ENCODE results near the gene SASS6. TPM values are rescaled to one million over a fixed set of nuclear protein-coding genes. Genes with fewer than 3 reads are reported as not detected.

Gene SASS6
- total and polyA plus RNA-seq, 10 of the 15 experiments (the other 5 are each of a cell fraction or from before 2014, with no cell fraction given), result 6.6 to 17.9 (median 10.2) TPM

GRCh38 chr1:100037656-100037926 lies 95.1 kb downstream of the SASS6 start:
- ATAC-seq (no peak), DNase-seq (ENCODE audit: low read depth, low spot score) (no peak), FAIRE-seq (peak; percentile 47)
- Histone ChIP-seq H4K20me1 (ENCODE audit: control insufficient read depth, insufficient read depth) (no peaks in the 10 kb centered on the region), H2AFZ (ENCODE audit: control insufficient read depth, low read depth, low read length) (peak overlapping the region; percentile 83), H3K36me3 (ENCODE audit: control insufficient read depth in 2 of 2, insufficient read depth in 2 of 2, low read length in 1 of 2) (peaks cover 0 to 2% of the 10 kb centered on the region in 2 experiments; a peak in 1 of 4 replicates), H3K4me2 (ENCODE audit: control insufficient read depth, insufficient read depth) (peak overlapping the region; percentile 99), H3K4me3 (peak overlapping the region; percentile 92), H3K9ac (ENCODE audit: control insufficient read depth, insufficient read depth, low read length) (peak overlapping the region; percentile 96), H3K27me3 (replicated peaks in 1 of 2; ENCODE audit: control insufficient read depth in 2 of 2, insufficient read depth in 2 of 2, low read length in 1 of 2) (no peaks in the 10 kb centered on the region), H3K9me3 (replicated peaks; ENCODE audit: control insufficient read depth, insufficient read depth, low read length) (no peaks in the 10 kb centered on the region; the same call in 2 of the 3 replicates), H3K27ac (ENCODE audit: control insufficient read depth, insufficient read depth) (peak overlapping the region; percentile 97), H3K4me1 (ENCODE audit: control insufficient read depth, insufficient read depth, low read length) (peaks cover 16% of the 10 kb centered on the region), H3K79me2 (ENCODE audit: control insufficient read depth, insufficient read depth, low read length) (peaks cover 75% of the 10 kb centered on the region)
- in situ Hi-C loops (cut with MboI), result loop anchor here (5.0 kb wide), 1 partner anchor 230 kb away; no protein-coding TSS in a partner anchor
- CTCF ChIA-PET, result interaction anchor here (0.6 to 1.5 kb wide), 5 partner anchors 14 to 419 kb away, joined by 3 to 6 read pairs (median 4); no protein-coding TSS in a partner anchor
- intact Hi-C loops (cut with micrococcal nuclease; ENCODE audit: unreplicated experiment), result loop anchor here (5.0 to 10.0 kb wide), 6 partner anchors 65 to 497 kb away; partner anchors contain the start of genes CDC14A, DBT, GPR88 and RTCA
- POLR2A ChIA-PET, result interaction anchor here (0.6 to 4.1 kb wide), 13 partner anchors 10 to 251 kb away, joined by 3 to 41 read pairs (median 4); partner anchors contain the start of genes SASS6, SLC35A3 and TRMT13
- WGBS (ENCODE audit: insufficient coverage, insufficient replicate concordance, low lambda C conversion rate, missing lambda C conversion rate), result under 1% methylated on average over 8 of the region's 8 CpGs
- SMC1A ChIA-PET (ENCODE audit: uncharacterized antibody, unreplicated experiment), result interaction anchor here (0.7 to 2.3 kb wide), 9 partner anchors 9 to 421 kb away, joined by 3 to 9 read pairs (median 4); partner anchors contain the start of genes SASS6 and TRMT13
- RAD21 ChIA-PET (ENCODE audit: unreplicated experiment), result interaction anchor here (0.6 to 1.4 kb wide), 9 partner anchors 11 to 419 kb away, joined by 3 to 5 read pairs (median 4); partner anchors contain the start of genes CDC14A, SASS6 and TRMT13
- BruUV-seq (replicated peaks), result no TSS peak
- no peak for TF ChIP-seq MYC (IDR thresholded peaks at IDR 0.05; ENCODE audit: insufficient read depth, insufficient read length, insufficient replicate concordance, low read length, severe bottlenecking)
- no peak for TF ChIP-seq ZZZ3 (IDR thresholded peaks at IDR 0.05; ENCODE audit: control insufficient read depth, insufficient read length, low read depth)
- no peak for TF ChIP-seq RB1 (IDR thresholded peaks at IDR 0.05; ENCODE audit: borderline replicate concordance)
- TF ChIP-seq NFIC (IDR thresholded peaks at IDR 0.05; ENCODE audit: low read depth, low read length), result peak; percentile 53; the same call in 1 of the 2 replicates
- no peak for TF ChIP-seq ZSCAN29 (IDR thresholded peaks at IDR 0.05)
- TF ChIP-seq NKRF (conservative IDR thresholded peaks at IDR 0.05), result 0 out of 2 replicates have a peak, but pooled peaks have one; percentile 66
- TF ChIP-seq PML (IDR thresholded peaks at IDR 0.05; ENCODE audit: low read length), result peak; percentile 93; the same call in 1 of the 2 replicates
- TF ChIP-seq JUNB (IDR thresholded peaks at IDR 0.05), result no peak
- TF ChIP-seq SKIL (IDR thresholded peaks at IDR 0.05; ENCODE audit: low read depth, poor library complexity, severe bottlenecking), result peak; percentile 62
- TF ChIP-seq SMAD5 (IDR thresholded peaks at IDR 0.05; ENCODE audit: low read depth), result peak; percentile 87; the same call in 1 of the 2 replicates
- no peak for TF ChIP-seq MAX (IDR thresholded peaks at IDR 0.05; ENCODE audit: low read depth, low read length)
- TF ChIP-seq MTA2 (IDR thresholded peaks at IDR 0.05; ENCODE audit: low read depth), result peak; percentile 52; the same call in 1 of the 2 replicates
- no peak for TF ChIP-seq HSF1 (IDR thresholded peaks at IDR 0.05; ENCODE audit: low read depth, low read length)
- 0 out of 2 replicates have a peak, but pooled peaks have one; percentile 74 for TF ChIP-seq NBN (IDR thresholded peaks at IDR 0.05)
- no peak for TF ChIP-seq MYB (IDR thresholded peaks at IDR 0.05; ENCODE audit: borderline replicate concordance, low read depth, low read length)
- TF ChIP-seq IKZF2 (IDR thresholded peaks at IDR 0.05), result peak in 1 of 2 experiments; percentile 24; a peak in 1 of 4 replicates
- 0 out of 2 replicates have a peak, but pooled peaks have one; percentile 15 for TF ChIP-seq FOXM1 (IDR thresholded peaks at IDR 0.05; ENCODE audit: low read depth, low read length)
- TF ChIP-seq POLR2AphosphoS5 (IDR thresholded peaks at IDR 0.05; ENCODE audit: low read length), result no peak
- TF ChIP-seq DPF2 (IDR thresholded peaks at IDR 0.05), result 0 out of 2 replicates have a peak, but pooled peaks have one; percentile 25
- TF ChIP-seq ZBED1 (IDR thresholded peaks at IDR 0.05; ENCODE audit: borderline replicate concordance), result 0 out of 2 replicates have a peak, but pooled peaks have one; percentile 38

Data from GM12878 (cell line).